Measurements from ENCODE around the gene ZACN.

GRCh38 chr17:76034428-76035350 lies 44.3 kb upstream of the ZACN start:
- TF ChIP-seq CTCF (IDR thresholded peaks at IDR 0.05) (no peak), POLR2A (IDR thresholded peaks at IDR 0.05) (no peak)

Measured in prostate gland (tissue), 2 donors.